DMS79 (cell line): Measurements from ENCODE around the gene PUM2.
"Not testable (repeated sequence)": the region's sequence is repeated elsewhere in the genome, so short reads cannot be mapped to it uniquely, and the experiment has no call there.

Experiments used
- DNase-seq: peaks from one replicate; lab custom pipeline; 2025; lab: John Stamatoyannopoulos, UW

PUM2 gene

DNA sequence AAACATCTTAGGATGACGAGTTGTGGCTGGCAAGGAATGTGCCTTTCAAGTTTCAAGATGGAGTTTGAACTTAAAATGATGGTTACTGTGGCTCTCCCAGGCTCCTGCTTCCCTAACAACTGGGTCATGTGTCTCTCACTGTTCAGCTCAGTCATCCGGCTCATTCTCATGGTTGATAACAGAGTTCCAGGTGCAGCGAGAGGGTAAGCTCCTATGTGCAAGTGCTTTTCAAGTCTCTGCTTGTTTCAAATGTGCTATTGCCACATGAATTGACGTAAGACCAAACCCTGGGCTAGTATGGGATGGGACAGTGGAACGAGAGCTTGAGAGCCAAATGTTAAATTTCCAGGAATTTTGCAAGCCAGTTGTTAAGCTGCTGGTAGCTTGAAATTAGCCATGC lies 19.5 kb upstream of the PUM2 start:
- peak; percentile 12 for DNase-seq

DNA sequence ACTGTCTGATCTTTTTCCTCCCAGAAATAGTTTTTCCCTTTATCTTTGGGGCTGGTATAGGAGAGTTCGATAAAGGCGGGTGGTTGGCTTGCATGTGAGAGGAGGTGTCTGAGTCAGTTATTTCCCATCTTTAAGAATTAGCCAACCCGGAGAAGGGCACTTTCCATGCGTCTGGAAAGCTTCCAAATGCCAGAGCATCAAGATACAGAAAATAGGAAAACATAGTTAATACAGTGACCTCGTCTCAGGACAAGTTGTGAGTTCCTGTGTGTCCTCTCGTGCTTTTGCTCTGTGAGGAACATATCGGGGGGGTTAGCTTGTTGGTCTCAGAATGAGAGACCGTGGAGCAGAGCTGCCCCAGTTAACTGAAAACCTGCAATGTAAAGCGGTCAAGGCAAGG lies 18.7 kb upstream of the PUM2 start:
- no peak for DNase-seq

DNA sequence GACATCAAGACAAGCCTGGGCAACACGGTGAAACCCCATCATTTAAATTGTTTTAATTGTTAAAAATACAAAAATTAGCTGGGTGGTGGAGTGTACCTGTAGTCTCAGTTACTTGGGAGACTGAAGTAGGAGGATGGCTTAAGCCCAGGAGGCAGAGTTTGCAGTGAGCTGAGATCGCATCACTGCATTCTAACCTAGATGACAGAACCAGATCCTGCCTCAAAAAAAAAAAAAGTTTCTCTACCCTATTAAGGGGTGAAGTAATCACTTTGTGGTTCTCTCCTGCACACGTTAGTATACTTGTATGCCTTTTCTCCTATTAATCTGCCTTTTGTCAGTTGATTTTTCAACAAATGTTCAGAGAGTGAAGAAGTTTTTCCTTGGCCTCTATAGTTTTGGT lies 18.1 kb upstream of the PUM2 start:
- no peak for DNase-seq

DNA sequence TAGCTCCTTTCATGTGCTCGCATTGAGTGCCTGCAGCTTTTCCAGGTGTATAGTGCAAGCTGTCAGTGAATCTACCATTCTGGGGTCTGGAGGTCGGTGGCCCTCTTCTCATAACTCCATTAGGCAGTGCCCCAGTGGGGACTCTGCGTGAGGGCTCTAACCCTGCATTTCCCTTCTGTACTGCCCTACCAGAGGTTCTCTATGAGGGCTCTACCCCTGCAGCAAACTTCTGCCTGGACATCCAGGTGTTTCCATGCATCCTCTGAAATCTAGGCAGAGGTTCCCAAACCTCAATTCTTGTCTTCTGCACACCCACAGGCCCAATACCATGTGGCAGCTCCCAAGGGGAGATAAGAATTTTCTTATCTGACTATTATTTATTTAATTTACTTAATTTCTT lies 17.3 kb upstream of the PUM2 start:
- not testable (repeated sequence) for DNase-seq

DNA sequence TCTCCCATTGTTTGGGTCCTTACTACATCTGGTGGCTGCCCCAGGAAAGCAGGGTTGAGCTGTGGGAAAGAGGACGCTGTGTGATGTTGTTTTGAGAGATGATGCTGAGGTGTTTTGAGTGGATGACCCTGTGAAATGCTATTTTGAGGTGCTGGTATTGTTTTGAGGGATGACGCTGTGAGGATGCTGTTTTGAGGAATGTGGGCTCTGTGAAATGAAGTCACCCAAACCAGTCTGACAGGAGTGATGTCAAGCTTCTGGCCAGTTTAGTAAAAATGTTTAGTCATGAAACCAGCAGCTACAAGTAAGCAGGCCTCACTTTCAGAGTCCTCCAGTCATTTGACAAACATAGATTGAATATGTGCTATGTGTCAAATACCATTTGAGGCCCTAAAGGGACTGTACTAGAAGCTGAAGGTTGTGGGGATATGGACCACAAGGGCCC lies 16.1 kb upstream of the PUM2 start:
- DNase-seq: no peak

DNA sequence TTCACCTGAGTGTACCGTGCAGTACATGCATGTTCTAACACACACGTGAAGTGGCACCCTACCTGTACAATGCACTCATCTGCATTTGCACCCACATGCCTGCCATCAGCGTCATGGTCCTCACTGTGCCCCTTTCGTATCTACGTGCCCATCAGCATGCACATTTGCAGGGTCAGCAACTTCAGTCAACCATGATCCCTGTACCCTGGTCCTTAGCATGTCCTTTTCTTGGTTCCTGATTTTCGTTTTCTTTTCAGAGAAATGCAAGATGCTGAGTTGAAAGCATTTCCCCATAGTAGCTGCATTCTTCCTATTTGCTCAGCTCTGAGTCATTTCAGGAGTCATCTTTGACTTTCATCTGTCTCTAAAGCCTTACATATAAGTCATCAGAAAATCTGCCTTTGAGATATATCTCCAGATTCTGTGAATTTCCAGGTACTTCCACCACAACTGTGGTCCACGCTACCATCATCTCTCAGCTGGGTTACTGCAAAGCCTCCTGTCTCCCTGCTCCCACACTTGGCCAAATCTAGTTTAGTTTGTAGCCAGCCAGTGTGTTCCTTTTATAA lies 14.7 kb upstream of the PUM2 start:
- no peak for DNase-seq

DNA sequence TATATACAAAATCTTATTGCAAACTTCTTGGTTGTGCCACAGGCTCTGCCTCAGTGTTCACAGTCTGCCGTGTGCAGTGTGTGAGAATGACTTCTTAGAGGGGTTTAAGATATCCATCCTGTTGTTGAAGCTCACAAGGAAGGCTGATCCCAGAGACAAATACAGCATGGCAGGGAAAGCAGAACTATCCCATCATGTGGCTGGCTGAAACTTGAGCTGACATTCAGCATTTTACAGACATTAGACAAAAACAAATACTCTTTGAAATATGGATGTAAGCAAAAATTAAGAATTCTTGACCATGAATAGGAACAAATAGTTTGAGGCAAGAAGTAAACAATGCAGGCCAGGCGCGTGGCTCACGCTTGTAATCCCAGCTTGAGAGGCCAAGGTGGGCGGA lies 12.9 kb upstream of the PUM2 start:
- DNase-seq: no peak

DNA sequence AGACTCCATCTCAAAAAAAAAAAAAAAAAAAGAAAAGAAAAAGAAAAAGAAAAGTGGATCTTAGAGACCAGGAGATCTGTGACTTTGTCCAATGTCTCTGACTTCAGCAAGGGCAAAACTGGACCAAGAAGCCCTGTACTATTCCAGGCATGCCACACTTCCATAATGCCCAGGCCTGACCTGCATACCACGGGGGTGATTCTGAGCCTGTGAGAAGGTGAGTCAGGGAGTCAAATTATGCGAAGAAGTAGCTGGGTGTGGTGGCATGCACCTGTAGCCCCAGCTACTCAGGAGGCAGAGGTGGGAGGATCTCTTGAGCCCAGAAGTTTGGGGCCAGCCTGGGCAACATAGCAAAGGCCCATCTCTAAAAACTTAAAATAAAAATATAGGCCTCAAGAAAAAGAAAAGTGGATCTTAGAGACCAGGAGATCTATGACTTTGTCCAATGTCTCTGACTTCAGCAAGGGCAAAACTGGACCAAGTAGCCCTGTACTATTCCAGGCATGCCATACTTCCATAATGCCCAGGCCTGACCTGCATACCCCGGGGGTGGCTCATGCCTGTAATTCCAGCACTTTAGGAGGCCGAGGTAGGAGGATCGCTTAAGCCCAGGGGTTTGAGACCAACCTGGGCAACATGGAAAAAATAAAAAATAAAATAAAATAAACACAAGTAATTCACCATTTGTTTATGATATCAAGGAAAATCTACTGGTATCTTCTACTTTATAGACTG lies 12.2 kb upstream of the PUM2 start:
- DNase-seq: no peak

DNA sequence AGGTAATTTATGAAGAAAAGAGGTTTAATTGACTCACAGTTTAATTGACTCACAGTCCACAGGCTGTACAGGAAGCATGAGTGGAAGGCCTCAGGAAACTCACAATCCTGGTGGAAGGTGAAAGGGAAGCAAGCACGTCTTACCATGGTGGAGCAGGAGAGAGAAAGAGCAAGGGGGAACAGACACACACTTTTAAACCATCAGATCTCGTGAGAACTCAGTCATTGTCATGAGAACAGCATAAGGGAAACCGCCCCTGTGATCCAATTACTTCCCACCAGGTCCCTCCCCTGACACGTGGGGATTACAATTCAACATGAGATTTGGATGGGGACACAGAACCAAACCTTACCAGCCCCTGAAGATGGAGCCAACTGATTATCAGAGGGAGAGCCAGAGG lies 11.2 kb upstream of the PUM2 start:
- DNase-seq: no peak

DNA sequence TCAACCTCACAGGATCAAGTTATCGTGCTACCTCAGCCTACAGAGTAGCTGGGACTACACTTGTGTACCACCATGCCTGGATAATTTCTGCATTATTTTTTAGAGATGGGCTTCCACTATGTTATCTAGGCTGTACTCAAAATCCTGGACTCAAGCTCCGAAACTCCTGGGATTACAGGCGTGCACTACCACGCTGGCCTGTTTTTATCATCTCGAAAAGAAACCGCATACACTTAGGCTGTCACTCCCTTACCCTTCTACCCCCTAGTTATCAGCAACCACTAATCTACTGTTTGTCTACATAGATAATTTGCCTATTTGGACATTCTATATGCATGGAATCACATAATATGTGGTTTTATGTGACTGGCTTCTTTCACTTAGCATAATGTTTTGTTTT lies 8.5 kb upstream of the PUM2 start:
- no peak for DNase-seq

DNA sequence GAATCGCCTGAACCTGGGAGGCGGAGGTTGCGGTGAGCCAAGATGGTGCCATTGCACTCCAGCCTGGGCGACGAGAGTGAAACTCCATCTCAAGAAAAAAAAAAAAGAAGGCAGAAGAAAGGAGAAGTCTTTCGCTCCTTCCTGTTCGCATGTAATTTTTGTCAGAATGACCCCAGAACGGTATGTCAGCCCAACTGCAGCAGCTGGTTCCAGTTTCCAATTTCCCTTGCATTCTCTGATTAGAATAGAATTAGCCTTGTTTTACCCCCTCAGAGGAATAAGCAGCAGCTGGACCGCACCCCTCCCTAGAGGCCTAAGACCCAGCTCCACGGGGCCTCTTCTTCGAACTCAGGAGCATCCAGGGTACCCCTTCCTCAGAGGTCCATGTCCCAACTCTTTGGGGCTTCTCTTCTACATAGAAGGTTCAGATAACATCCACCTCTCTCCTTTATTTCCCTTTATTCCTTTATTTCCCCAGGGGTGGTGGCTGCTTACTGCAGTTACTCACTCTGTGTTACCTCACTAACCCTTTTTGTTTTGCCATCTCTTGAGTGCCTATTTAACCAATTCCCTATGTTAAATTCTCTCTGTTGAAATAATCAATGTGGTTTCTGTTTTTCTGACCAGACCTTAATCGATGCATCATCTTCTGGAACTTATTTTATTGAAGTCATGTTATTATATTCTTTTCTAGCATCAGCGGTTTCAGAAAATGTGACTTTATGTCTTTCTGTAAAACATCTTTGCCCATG lies 7.2 kb upstream of the PUM2 start:
- no peak for DNase-seq

DNA sequence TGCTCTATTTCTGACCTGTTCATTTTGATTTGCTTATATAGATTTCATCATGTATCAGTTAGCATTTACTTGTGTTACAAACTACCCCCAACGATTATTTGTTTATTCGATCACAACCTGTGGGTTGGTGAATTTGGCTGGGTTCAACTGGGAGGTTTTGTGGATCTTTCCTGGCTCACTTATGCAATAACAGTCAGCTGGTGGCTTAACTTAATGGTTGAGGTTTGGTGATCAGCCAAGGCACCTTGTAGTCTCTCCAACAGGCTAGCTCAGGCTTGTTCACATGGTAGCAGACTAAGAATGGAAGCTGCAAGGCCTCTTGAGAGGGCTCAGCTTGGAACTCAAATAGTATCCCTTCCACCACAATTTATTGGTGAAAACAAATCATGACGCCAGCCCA lies 5.4 kb upstream of the PUM2 start:
- DNase-seq: peak; percentile 98

DNA sequence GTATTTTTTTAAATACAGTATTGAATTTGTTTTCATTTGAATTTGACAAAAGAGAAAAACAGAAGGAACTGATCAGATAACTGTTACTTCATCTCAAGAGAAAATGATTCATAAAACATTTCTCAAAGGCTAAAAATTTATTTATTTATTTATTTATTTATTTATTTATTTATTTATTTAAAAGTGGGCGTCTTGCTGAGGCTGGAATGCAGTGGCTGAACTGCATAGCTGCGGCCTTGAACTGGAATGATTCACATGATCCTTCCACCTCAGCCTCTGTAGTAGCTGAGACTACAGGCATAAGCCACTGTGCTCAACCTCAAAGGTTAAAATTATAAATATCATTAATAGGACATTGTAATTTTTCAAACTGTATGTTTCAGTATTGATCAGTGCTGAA lies 4.5 kb upstream of the PUM2 start:
- DNase-seq: no peak

DNA sequence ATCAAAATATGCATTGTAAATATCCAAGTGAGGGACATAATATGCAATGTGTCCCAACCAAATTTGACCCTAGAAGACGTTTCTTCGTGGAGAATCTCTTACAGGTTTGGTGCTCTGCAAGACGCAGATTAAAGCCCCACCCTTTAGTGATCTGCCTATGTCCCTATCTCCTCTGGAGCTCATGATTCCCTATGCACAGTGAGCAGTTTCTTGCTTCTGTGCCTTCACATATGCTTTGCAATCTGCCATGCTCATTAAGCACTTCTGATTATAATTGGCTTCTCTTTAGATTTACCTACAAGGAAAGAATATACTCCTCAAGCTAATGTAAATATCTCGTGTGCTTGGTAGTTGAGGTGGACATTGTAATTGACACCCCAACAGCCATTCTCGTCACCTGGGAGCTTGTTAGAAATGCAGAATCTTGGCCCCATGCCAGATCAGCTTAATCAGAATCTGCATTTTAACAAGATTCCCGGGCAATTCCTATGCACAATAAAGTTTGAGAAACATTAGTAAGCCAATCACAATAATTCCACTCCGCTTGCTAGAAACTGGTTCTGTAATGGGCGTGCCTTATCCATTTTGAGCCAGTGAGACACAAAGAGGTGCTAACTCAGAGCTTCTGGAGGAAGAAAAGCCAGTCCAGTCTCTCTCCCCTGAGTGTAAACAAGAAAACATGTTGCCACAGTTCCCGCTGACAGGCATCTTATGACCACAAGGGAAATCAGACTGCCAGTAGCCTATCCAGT lies 2.8 kb upstream of the PUM2 start:
- peak; percentile 17 for DNase-seq

DNA sequence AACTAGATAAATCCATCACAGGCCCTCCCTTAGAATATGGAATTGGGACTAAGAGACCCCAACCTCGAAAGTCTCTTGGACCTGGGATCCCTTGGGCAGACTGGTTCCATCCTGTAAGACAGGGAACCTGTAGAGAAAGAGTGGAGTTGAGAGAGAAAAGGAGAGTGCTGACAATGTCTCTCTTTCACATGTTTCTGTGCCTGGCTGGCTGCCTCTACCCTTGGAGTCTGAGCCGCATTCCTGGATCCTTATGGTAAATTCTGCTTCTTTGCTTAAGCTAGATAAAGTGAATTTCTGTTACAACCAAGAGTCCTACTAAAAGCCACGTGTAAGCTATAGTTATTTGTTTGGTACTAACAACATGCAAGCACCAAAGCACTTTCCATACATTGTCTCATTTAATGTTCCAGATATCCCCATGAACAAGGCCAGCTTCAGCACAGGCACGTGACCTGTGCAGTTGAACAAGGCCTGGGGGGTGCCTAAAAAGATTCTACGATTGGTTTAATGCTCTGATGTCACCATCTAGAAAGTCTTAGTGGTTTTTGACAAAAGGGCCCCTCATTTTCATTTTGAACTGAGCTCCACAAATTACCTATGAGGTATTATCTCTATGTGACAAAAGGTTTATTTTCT lies 2.1 kb upstream of the PUM2 start:
- DNase-seq: no peak

DNA sequence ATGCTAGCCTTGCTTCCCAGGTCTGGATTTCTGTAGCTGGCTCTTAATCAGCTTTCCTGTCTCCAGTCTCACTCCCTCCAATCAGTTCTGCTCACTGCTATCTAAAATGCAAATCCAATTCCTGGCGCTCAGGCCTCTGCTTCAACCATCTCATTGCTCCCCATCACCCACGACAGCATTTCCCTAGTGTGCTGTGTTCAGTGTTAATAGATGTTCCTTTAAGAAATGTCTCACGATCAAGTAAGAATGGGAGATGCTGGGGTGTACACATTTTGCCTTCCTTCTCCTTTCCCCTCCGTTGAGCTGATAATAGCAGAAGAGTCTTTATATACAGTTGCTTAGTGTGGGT lies 1.6 kb upstream of the PUM2 start:
- DNase-seq: no peak

DNA sequence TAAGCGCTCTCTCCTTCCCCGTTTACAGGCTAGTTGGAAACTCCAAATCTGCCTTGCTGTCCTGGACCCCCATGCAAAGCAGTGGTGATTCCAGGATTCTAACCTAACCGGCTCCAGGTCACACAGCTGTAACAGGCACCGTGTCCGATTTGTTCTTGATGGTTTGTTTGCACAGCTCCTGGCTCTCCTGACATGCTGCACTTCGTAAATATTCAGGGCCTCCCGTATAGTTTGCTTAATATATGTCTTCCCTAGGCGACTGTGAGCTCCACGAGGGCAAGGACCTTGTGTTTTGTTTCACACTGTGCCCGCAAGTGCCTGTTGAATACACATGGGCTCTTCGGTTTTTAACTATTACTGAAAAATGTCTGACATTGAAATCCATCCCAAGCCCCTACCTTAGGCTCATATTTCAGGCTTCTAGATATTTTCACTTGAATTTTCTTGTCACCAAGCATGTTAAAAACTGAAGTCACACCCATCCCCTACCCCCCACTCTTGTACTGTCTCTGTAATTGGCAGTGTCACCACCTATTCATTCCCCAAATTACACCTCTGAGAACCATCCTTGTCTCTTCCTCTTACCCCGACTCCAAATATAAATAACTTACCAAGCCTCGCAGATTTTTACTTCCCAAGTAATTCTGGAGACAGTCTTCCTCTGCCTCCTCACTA lies 1.0 kb upstream of the PUM2 start:
- DNase-seq: peak; percentile 59

DNA sequence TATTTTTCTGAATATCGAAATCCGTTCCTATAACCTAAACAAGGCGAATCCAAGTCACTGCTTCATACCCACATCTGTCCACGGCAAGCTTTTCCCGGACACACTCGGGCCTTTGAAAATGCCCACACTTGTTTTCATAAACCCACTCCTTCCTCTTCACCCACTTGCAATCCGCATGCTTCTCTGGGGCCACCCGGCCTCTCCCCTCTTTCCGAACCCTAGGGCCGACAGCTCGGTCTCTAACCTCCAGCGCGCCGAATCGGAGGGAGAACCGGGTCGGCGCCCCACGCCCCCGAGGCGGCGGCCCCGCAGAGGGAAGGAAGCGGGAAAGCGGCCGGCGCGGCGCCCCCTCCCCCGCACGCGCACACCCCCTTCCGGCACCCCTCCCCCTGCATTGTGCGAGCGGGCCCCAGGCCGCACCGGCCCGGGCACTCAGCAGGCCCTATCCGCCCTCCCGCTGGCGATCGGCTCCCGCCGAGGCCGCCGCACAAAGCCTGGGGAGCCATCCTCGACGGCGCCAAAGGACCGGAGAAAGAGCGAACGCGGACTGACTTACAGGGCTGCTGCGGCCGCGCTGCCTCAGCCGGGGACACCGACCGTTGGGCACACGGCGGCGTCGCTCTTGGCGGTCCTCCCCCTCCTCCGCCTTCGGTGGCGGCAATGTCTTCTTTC lies 467 bp downstream of the PUM2 start:
- no peak for DNase-seq

DNA sequence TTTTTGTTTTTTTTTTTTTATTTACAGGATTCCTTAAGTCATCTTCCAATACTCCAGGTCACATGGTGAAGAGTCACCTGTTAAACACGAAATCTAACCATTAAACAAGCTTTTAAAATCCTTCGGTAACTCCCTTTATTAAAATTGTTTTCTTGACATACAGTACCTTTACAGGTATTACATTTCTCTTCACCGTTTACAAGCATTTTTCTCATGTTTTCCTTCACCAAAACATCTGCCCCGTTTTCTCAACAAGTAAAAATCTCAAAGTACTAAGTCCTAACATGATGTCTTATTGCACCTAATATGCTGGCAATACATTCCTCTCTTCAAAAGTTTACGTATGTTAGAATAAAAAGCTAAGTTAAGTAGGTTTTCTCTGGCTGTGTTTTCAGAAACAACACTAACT lies 1.1 kb downstream of the PUM2 start:
- no peak for DNase-seq

DNA sequence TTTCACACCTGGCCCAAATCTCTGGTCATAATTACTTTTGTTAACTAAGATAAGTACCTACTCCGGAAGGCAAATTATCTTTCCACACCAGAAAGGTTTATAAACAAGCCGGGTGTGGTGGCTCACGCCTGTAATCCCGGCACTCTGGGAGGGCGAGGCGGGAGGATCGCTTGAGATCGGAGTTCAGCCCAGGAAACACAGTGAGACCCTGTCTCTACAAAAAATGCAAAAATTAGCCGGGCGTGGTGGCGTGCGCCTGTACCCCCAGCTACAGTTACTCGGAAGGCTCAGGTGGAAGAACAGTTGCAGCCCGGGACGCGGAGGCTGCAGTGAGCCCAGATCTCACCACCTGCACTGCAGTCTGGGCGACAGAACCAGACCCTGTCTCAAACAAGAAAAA lies 2.1 kb downstream of the PUM2 start:
- no peak for DNase-seq
